Right cardiac atrium (tissue), 5 donors: ENCODE measurements around the gene CEP41. TPM values are rescaled to one million over a fixed set of nuclear protein-coding genes. Genes with fewer than 3 reads are reported as not detected.

Source experiments
- ATAC-seq, 2 donors: fragments of 200-7000 bp; cut with Tn5 transposase; one replicate each; pipeline versions ENCODE4 v1.8.0 to v1.9.1; 2020; ENCODE audit warnings: moderate library complexity in 2 of 2, mild to moderate bottlenecking in 1 of 2
- DNase-seq, 3 donors: peaks; one replicate each; pipeline ENCODE4 v3.0.0-alpha.2; 2020
- H3K27ac ChIP-seq: one replicate; pipeline ENCODE4 v1.5.1; 2013; ENCODE audit warnings: mild to moderate bottlenecking, low read length, control low read depth, moderate library complexity
- H3K27me3 ChIP-seq: one replicate; pipeline ENCODE4 v1.6.1; 2013; ENCODE audit not compliant: control insufficient read depth, insufficient read depth
- H3K4me1 ChIP-seq: one replicate; pipeline ENCODE4 v1.6.1; 2013; ENCODE audit warnings: low read length; ENCODE audit not compliant: control insufficient read depth, insufficient read depth
- H3K4me3 ChIP-seq: one replicate; pipeline ENCODE4 v1.5.1; 2013; ENCODE audit warnings: low read length, control low read depth
- H3K9me3 ChIP-seq: one replicate; pipeline ENCODE4 v1.6.1; 2013; ENCODE audit warnings: low read length; ENCODE audit not compliant: control insufficient read depth
- WGBS: extraction: QIAGEN DNeasy Blood & Tissue Kit; methylation state at CpG from one replicate; pipeline ENCODE4 v1.1.7; 2013; 5-methylcytosine and 5-hydroxymethylcytosine counted together
- intact Hi-C, 4 donors: fragments of 100-400 bp; cut with DNase I; formaldehyde crosslinking; loops; one replicate each; pipeline versions ENCODE4 v1.11.0 to v1.14.0; 2022 to 2023
- polyA plus RNA-seq: library from polyadenylated mRNA; stranded (reverse); fragments of 200-250 nt; gene quantifications from one replicate; pipeline ENCODE4 v1.2.3, GENCODE V29; 2013
- total RNA-seq, 4 donors: library from RNA; stranded (reverse); fragmentation: NEBNext Ultra II Directional; extraction: Animal tissue kit (Norgen Biotek cat#: 25700); gene quantifications; one replicate each; pipeline ENCODE4 v1.2.1, GENCODE V29; 2021
- donor health status: healthy with polysubstance abuse.
- donor health status: DM: no; HTN: yes; CAD: no.
- donor health status: DM: no; HTN: no; CAD: no.
- donor health status: DM: no; HTN: yes; CAD: no; lungs with severe emphysema.
- donor health status: DM: yes; HTN: yes; CAD: no.

CEP41 gene
- total and polyA plus RNA-seq, 5 donors, result 3.0 to 7.5 (median 6.0) TPM

DNA sequence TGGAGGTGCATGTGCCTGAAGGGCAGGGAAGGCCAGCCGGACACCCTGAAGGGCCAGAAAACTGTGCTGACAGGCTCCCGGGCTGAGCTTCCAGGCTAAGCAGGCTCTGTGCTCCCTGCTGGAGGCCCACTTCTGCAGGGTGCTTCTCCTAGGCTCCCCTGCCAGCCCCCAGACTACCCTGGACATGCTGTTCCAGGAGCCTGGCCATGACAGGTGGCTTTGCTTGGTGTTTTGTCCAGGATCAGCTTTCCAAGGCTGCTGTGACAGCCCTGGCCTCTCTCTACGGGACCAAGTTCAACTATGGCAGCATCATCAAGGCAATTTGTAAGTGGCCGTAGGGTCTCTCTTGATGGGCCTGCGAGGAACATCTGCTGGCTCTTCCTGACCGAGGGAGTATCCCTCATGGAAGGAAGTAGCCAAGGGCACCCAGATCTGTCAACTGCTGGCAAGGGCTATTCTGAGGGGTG is 55.2 kb downstream of the CEP41 start:
- ATAC-seq, result no peak
- H3K27me3 ChIP-seq, result no peaks in the 10 kb centered on the region
- no peak overlapping the region for H3K4me3 ChIP-seq
- 88% methylated on average over 6 of the region's 6 CpGs for WGBS
- no peak for DNase-seq
- intact Hi-C loops, result no loop called here
- no peak overlapping the region for H3K27ac ChIP-seq
- H3K9me3 ChIP-seq, result no peaks in the 10 kb centered on the region
- H3K4me1 ChIP-seq, result no peaks in the 10 kb centered on the region

DNA sequence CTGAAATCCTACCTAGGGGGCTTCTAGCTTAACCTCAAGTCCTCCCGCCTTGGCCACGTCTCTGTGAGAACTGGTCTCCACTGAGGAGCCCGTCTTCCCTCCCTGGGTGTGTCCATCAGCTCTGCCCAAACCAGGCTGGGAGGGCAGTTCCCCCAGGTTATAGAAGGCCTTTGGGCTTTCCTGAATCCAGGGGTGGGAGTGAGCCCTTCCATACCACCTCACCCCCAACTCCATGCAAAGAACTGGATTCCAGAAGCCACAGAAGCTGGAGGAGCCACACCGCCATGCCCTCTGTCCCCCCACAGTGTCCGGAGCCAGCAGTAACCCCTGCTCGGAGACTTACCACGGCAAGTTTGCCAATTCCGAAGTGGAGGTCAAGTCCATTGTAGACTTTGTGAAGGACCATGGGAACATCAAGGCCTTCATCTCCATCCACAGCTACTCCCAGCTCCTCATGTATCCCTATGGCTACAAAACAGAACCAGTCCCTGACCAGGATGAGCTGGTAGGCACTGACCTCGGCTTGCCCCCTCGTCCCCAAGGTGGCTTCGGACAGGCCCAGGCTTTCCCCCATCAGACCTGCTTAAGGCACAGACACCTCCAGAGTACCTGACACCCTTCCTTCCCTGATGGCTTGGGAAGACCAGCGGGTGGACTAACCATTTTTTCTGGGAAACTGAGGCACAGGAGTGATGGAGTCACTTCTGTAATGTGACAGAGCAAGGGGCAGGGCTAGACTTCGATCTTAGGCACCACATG is 55.8 kb downstream of the CEP41 start:
- Histone ChIP-seq H3K4me3 (no peak overlapping the region), H3K4me1 (no peaks in the 10 kb centered on the region), H3K9me3 (no peaks in the 10 kb centered on the region), H3K27ac (no peak overlapping the region), H3K27me3 (no peaks in the 10 kb centered on the region)
- intact Hi-C loops, result no loop called here
- WGBS, result 96% methylated on average over 13 of the region's 13 CpGs
- no peak for ATAC-seq
- no peak for DNase-seq

DNA sequence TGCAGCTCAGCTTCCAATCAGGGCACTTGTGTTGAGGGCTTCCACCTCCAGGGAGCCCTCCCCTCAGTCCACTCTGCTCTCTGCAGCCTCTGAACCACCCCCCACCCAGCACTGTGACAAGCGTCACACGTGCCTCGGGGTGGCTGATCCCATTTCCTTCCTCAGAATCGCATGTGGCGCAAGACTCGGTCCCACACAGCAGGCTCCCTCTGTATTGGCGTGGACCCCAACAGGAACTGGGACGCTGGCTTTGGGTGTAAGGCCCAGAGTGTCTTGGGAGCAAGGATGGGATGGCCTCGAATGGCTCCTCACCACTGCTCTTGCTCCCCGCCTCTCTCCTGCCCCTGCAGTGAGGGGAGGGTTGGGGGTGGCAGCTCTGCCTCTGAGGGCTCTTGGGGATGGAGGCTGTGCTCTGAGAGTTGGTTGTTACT is 56.4 kb downstream of the CEP41 start:
- Histone ChIP-seq H3K4me1 (no peaks in the 10 kb centered on the region), H3K27me3 (no peaks in the 10 kb centered on the region), H3K9me3 (no peaks in the 10 kb centered on the region), H3K27ac (no peak overlapping the region), H3K4me3 (no peak overlapping the region)
- intact Hi-C loops, result no loop called here
- 77% methylated on average over 10 of the region's 10 CpGs for WGBS
- ATAC-seq, result no peak
- no peak for DNase-seq

DNA sequence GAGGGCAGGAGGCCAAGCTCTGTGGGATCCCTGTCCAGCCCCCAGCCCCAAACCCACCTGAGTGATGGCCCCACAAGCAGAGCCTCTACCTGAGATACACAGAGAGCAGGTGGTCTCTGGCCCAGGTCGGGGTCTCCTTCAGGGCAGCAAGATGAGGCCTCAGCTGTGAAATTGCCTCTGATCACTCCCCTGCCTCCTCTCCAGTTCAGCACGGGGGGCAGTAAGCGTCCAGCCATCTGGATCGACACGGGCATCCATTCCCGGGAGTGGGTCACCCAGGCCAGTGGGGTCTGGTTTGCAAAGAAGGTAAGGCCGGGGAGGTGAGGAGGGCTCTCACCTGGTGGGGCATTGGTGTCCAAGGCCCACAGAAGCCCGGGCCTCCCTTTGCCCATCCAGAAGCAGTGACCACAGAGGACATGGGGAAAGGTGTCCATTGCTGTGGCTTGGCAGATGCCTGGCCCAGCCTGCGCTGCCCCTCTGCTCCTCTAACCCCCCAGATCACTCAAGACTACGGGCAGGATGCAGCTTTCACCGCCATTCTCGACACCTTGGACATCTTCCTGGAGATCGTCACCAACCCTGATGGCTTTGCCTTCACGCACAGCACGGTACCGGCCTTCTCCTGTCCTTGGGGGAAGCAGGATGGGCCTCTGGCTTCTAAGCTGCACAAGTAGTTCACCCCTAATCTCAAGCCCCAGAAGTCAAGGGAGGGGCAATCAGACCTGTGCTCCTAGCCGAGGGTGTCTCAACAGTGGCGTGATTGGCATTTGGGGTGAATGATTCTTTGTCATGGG is 57.4 kb downstream of the CEP41 start:
- ATAC-seq, result no peak
- Histone ChIP-seq H3K4me1 (no peaks in the 10 kb centered on the region), H3K27me3 (no peaks in the 10 kb centered on the region), H3K9me3 (no peaks in the 10 kb centered on the region), H3K27ac (no peak overlapping the region), H3K4me3 (no peak overlapping the region)
- no peak for DNase-seq
- intact Hi-C loops, result no loop called here
- WGBS, result 93% methylated on average over 18 of the region's 18 CpGs

DNA sequence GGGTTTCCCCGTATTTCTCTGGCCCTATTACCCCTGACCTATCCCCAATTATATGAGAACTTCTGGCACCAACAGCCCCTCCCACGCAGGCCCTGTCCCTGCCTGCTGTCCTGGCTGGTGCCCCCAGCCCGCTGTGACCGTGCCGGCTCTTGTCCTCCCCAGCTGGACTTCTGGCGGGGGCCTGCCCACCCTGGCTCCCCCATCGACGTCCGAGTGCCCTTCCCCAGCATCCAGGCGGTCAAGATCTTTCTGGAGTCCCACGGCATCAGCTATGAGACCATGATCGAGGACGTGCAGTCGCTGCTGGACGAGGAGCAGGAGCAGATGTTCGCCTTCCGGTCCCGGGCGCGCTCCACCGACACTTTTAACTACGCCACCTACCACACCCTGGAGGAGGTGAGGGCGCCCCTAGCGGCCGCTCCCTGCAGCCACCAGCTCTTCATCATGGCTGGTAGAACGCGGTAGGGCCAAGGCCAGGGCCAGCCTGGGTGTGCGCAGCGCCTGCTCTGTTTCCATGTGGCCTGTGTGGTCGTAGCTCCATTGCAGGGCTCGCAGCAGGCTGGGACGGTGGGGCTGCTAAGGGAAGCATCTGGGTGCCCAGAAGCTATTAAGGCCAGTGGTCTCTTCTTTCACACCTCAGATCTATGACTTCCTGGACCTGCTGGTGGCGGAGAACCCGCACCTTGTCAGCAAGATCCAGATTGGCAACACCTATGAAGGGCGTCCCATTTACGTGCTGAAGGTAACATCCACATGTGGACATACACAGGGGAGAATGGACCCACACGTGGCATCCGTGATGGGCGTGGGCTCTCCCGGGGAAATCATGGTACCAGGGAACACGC is 59.1 kb downstream of the CEP41 start:
- H3K27ac ChIP-seq, result no peak overlapping the region
- WGBS, result 90% methylated on average over 41 of the region's 41 CpGs
- ATAC-seq, result no peak
- H3K9me3 ChIP-seq, result no peaks in the 10 kb centered on the region
- no peak for DNase-seq
- H3K4me3 ChIP-seq, result no peak overlapping the region
- H3K27me3 ChIP-seq, result no peaks in the 10 kb centered on the region
- no peaks in the 10 kb centered on the region for H3K4me1 ChIP-seq
- intact Hi-C loops, result no loop called here

DNA sequence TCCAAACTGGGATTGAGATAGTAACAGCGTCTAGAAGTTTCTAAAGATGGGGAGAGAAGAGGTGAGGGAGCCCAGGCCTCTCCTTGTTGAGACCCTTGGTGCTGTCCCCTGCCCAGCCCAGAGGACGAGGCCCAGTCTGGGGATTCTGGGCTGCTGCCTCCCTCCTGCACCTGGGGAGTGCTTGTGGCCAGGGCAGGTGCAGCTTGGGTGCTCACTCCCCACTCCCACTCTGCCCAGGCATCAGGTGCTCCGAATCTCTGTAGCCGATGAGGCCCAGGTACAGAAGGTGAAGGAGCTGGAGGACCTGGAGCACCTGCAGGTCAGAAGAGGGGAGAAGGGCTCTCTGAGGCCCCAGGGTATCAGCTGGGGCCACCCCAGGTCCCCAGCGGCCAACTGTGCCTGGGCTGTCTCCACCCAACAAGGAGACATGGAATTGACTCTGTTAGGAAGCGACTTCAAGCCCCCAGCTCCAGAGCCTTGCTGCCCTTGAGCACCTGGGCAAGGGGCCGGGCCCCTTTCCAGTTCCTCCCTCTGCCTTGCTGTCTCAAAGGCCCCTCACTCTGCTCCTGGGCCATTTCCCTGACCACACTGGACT is 59.9 kb downstream of the CEP41 start:
- Histone ChIP-seq H3K4me3 (no peak overlapping the region), H3K27me3 (no peaks in the 10 kb centered on the region), H3K9me3 (no peaks in the 10 kb centered on the region), H3K4me1 (no peaks in the 10 kb centered on the region), H3K27ac (no peak overlapping the region)
- intact Hi-C loops, result no loop called here
- ATAC-seq, result no peak
- no peak for DNase-seq
- 92% methylated on average over 7 of the region's 7 CpGs for WGBS

DNA sequence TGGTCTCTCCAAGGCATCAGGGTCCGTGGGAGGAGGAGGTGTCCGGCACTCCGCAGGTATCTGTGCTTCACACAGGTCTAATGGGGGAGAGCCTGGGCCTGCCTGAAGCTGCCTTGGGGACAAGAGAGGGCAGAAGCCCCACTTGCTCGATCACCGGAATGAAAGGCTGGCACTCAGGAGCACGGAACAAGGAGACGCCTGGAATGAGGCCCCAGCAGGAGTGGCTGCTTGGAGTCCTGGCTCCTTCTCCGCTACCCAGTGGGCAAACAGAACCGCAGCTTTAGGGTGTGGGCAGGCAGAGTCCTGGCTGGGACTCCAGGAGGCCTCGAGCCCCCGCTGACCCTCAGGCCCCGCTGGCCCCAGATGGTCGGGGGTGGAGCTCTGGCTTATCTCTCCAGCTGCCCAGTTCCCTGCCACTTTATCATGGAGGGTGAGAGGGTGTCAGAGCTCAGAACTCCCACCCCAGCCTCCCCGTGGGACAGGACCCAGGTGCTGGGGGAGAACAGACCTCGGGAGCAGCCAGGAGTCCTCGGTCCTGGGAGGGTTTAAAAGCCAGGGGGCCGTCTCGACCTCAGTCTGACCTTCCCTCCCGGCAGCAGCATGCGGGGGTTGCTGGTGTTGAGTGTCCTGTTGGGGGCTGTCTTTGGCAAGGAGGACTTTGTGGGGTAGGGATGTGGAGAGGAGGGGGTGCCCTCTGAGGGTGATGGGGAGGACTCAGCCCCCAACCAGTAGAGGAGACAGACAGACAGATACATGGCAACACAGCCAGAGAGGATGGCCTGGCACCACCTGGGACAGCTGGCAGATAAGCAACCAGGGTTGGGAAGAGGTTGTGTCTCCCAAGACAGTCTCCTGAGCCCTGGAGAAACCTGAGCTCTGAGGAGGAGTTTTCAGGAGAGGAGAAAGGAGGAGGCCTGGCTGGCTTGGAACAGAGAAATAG is 60.6 kb downstream of the CEP41 start, which contains the start of gene CPA1:
Gene CPA1, plus strand, starts transcription at position 574 of the 940 bp plus-strand sequence. Its CDS starts 27 bp downstream, at position 601.
- Histone ChIP-seq H3K27me3 (no peaks in the 10 kb centered on the region), H3K9me3 (no peaks in the 10 kb centered on the region), H3K4me3 (no peak within 1 kb of the TSS), H3K27ac (no peak within 1 kb of the TSS), H3K4me1 (no peaks in the 10 kb centered on the region)
- 36% methylated on average over 20 of the region's 20 CpGs for WGBS
- DNase-seq (no peak), ATAC-seq (peak; percentile 39 to 54)
- intact Hi-C loops, result no loop called here

DNA sequence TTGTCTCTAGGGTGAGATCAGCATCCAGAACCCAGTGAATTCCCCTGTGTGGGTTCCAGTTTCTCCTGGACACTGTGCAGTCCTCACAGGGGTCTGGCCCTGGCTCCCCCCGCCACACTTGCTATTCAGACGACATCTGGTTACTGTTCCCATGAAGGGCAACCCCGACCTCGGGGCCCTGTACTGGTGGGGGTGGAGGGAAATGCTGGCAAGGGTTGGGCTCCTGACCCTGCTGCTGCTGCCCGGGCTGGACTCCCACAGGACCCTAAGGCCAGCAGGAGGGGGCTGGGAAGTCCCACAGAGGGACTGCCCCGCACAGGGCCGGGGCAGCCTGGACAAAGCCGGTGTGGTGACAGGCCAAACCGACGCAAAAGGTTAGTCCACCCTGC is 61.3 kb downstream of the CEP41 start:
- DNase-seq (no peak), ATAC-seq (no peak)
- intact Hi-C loops, result no loop called here
- no peak overlapping the region for H3K27ac ChIP-seq
- H3K9me3 ChIP-seq, result no peaks in the 10 kb centered on the region
- H3K4me3 ChIP-seq, result no peak overlapping the region
- 66% methylated on average over 10 of the region's 10 CpGs for WGBS
- H3K27me3 ChIP-seq, result no peaks in the 10 kb centered on the region
- H3K4me1 ChIP-seq, result no peaks in the 10 kb centered on the region

DNA sequence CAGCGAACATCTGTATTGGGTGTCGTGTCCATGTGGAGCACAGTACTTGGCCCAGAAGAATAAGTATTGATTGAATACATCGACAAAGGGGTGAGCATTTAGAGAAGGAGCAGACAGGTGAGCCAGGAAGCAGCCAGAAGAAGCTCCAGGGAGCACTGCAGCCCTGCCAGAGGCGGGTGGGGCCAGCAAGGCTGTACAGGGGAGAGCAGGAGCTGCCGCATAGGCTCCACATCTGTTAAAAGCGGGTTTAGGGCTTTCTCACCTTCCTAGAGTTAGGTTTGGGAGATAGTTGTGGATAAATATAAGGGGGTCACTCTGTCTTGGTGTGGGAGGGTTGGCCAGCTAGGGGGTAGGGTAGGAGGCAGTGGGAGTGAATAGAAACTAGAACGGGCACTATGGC is 61.8 kb downstream of the CEP41 start:
- Histone ChIP-seq H3K9me3 (no peaks in the 10 kb centered on the region), H3K4me3 (no peak overlapping the region), H3K27ac (no peak overlapping the region), H3K4me1 (peaks cover 2% of the 10 kb centered on the region), H3K27me3 (no peaks in the 10 kb centered on the region)
- intact Hi-C loops, result no loop called here
- ATAC-seq (no peak), DNase-seq (no peak)
- 89% methylated on average over 7 of the region's 7 CpGs for WGBS

DNA sequence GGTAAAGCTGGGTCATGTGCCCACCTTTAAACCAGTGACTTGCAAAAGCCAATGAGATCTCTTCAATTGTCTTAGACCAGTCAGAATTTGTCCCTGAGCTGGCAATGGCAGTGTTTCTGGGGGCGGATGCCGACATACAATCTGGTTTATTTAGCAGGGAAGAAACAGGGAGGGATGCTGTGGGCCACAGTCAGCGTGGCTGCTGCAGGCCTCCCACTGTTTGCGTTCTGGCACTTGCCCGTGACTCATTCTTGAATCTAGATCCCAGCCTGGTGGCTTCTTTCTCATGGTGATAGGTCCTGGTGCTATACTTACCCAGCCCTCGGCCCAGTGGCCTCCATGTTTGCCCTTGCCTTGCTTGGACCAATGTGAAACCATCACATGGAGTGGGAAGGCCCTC is 63.6 kb downstream of the CEP41 start:
- DNase-seq (no peak), ATAC-seq (no peak)
- 89% methylated on average over 6 of the region's 6 CpGs for WGBS
- intact Hi-C loops, result no loop called here
- H3K27ac ChIP-seq, result no peak overlapping the region
- H3K4me1 ChIP-seq, result peaks cover 3% of the 10 kb centered on the region
- H3K4me3 ChIP-seq, result no peak overlapping the region
- H3K9me3 ChIP-seq, result no peaks in the 10 kb centered on the region
- no peaks in the 10 kb centered on the region for H3K27me3 ChIP-seq
